K562 (cell line): ENCODE results near the gene EOGT. TPM values are rescaled to one million over a fixed set of nuclear protein-coding genes. Genes with fewer than 3 reads are reported as not detected.

Experiments
- ATAC-seq: fragments of 200-7000 bp; cut with Tn5 transposase; 3 replicates; pipeline ENCODE4 v1.9.1; 2020; ENCODE audit warnings: moderate library complexity
- BruUV-seq: library from RNA; stranded (reverse); fragments of 400-500 nt; replicated peaks from 2 replicates; lab custom pipeline; 2021; lab: Mats Ljungman, UMichigan
- CTCF ChIA-PET: fragments of 300-600 bp; formaldehyde crosslinking; extraction: SDS; loops from one replicate; lab custom pipeline; 2021; ENCODE audit warnings: low intra/inter-chr PET ratio; lab: Yijun Ruan, JAX
- POLR2A ChIA-PET: fragments of 300-600, 350-650 bp; sonication (Branson Sonifier 250); formaldehyde crosslinking; extraction: SDS; loops from one replicate; lab custom pipeline; 2021; ENCODE audit warnings: antibody characterized with exemption, inconsistent platforms; lab: Yijun Ruan, JAX
- DNase-seq, 4 experiments: peaks; one replicate each; pipeline versions ENCODE4 v3.0.0 to v3.0.0-alpha.2; 2011 to 2018; ENCODE audit warnings: low spot score in 3 of 4, mixed read lengths in 3 of 4; ENCODE audit errors: extremely low read depth in 1 of 4
- FAIRE-seq: peaks from 2 replicates; lab custom pipeline; 2011; peaks lifted over from hg19 to GRCh38; lab: Jason Lieb, UNC
- H2AFZ ChIP-seq: 2 replicates; pipeline ENCODE4 v1.6.0; 2011; ENCODE audit warnings: low read depth, low read length, control low read depth, inconsistent platforms
- H3K27ac ChIP-seq: fragments of 200-600 bp; 3 replicates; pipeline ENCODE4 v1.8.0; 2011; ENCODE audit warnings: low read depth, mild to moderate bottlenecking, control low read depth, inconsistent platforms, low read length, moderate library complexity, mixed read lengths; ENCODE audit errors: extremely low read depth
- H3K27me3 ChIP-seq, 2 experiments: fragments of 300-600 bp in 1 of 2; 2 replicates in 1 of 2; 3 replicates in 1 of 2; pipeline versions ENCODE4 v1.6.0 to v1.8.0; 2011; ENCODE audit warnings: inconsistent platforms in 2 of 2, low read length in 2 of 2, mild to moderate bottlenecking in 1 of 2, mixed read lengths in 1 of 2, moderate library complexity in 1 of 2; ENCODE audit not compliant: control insufficient read depth in 2 of 2, insufficient read depth in 2 of 2
- H3K36me3 ChIP-seq: fragments of 300-600 bp; 3 replicates; pipeline ENCODE4 v1.8.0; 2011; ENCODE audit warnings: mild to moderate bottlenecking, low read length, inconsistent platforms; ENCODE audit not compliant: control insufficient read depth, insufficient read depth
- H3K4me1 ChIP-seq, 2 experiments: fragments of 200-600 bp in 1 of 2; replicated peaks in 1 of 2; 2 replicates in 1 of 2; 3 replicates in 1 of 2; pipeline versions ENCODE4 v1.5.1 to v1.8.0; 2011; ENCODE audit warnings: inconsistent platforms in 2 of 2, low read length in 2 of 2, mild to moderate bottlenecking in 1 of 2, mixed read lengths in 1 of 2, moderate library complexity in 1 of 2; ENCODE audit not compliant: control insufficient read depth in 2 of 2, insufficient read depth in 2 of 2
- H3K4me2 ChIP-seq: 2 replicates; pipeline ENCODE4 v1.6.1; 2011; ENCODE audit warnings: low read length, control low read depth, inconsistent platforms, mixed read lengths; ENCODE audit not compliant: insufficient read depth
- H3K4me3 ChIP-seq: fragments of 200-600 bp; sonication (generic), shearing (Covaris generic); 2 replicates; pipeline ENCODE4 v1.5.1; 2016; ENCODE audit warnings: control low read depth, inconsistent platforms
- H3K79me2 ChIP-seq: fragments of 200-600 bp; 3 replicates; pipeline ENCODE4 v1.8.0; 2011; ENCODE audit warnings: low read length, inconsistent platforms; ENCODE audit not compliant: control insufficient read depth, insufficient read depth
- H3K9ac ChIP-seq, 2 experiments: 2 replicates each; pipeline versions ENCODE4 v1.6.0 to v1.6.1; 2011; ENCODE audit warnings: low read depth in 2 of 2, low read length in 2 of 2, control low read depth in 1 of 2, inconsistent platforms in 1 of 2, mild to moderate bottlenecking in 1 of 2, mixed read lengths in 1 of 2; ENCODE audit not compliant: insufficient read depth in 1 of 2
- H3K9me1 ChIP-seq: one replicate; pipeline ENCODE4 v1.6.0; 2011; ENCODE audit warnings: inconsistent platforms, mild to moderate bottlenecking, low read length, moderate library complexity; ENCODE audit not compliant: control insufficient read depth, insufficient read depth
- H3K9me3 ChIP-seq: replicated peaks from 2 replicates; pipeline ENCODE4 v1.5.1; 2011; ENCODE audit warnings: low read depth, low read length, inconsistent platforms; ENCODE audit not compliant: control insufficient read depth, insufficient read depth
- H4K20me1 ChIP-seq: replicated peaks from 2 replicates; pipeline ENCODE4 v1.6.1; 2011; ENCODE audit warnings: low read length, inconsistent platforms, mixed read lengths; ENCODE audit not compliant: control insufficient read depth, insufficient read depth
- CEBPG ChIP-seq, 3 experiments: fragments of 200-800 bp in 1 of 3; sonication (Bioruptor generic) in 1 of 3; sonication (generic) in 1 of 3; formaldehyde crosslinking in 1 of 3; IDR thresholded peaks in 2 of 3; conservative IDR thresholded peaks in 1 of 3; 2 replicates each; pipeline versions ENCODE4 v1.6.1 to v1.8.0; 2016 to 2022; ENCODE audit warnings: missing compliant biosample characterization in 2 of 3, missing genetic modification characterization in 2 of 3, mild to moderate bottlenecking in 1 of 3, missing genetic modification reagents in 1 of 3
- CHD7 ChIP-seq: fragments of 200-600 bp; sonication (generic); IDR thresholded peaks from one replicate; pipeline ENCODE4 v1.6.1; 2012; ENCODE audit warnings: mild to moderate bottlenecking, low read depth, low read length, inconsistent platforms
- E2F1 ChIP-seq: sonication (generic); formaldehyde crosslinking; IDR thresholded peaks from 2 replicates; pipeline ENCODE4 v1.8.1; 2023; ENCODE audit warnings: mild to moderate bottlenecking, missing genetic modification reagents, moderate library complexity
- TAF9B ChIP-seq: fragments of 450-650 bp; IDR thresholded peaks from 2 replicates; pipeline ENCODE4 v1.6.1; 2018; ENCODE audit warnings: mild to moderate bottlenecking; ENCODE audit not compliant: partially characterized antibody
- WGBS: fragments of 100-300 bp; shearing (Covaris generic); methylation state at CpG from one replicate; pipeline ENCODE4 v1.1.6; 2016; ENCODE audit warnings: low coverage, mixed read lengths; ENCODE audit not compliant: insufficient coverage; ENCODE audit errors: missing lambda C conversion rate; 5-methylcytosine and 5-hydroxymethylcytosine counted together
- in situ Hi-C: fragments of 300-500 bp; cut with MboI; formaldehyde crosslinking; loops from 4 replicates; pipeline ENCODE4 v1.15.0; 2018; ENCODE audit warnings: inconsistent platforms, mixed read lengths
- intact Hi-C: fragments of 100-400 bp; cut with micrococcal nuclease; formaldehyde crosslinking; loops from 2 replicates; pipeline ENCODE4 v1.14.2; 2022
- polyA plus RNA-seq, 8 experiments: library from polyadenylated mRNA; depleted of rRNA in 4 of 8; stranded (reverse) in 5 of 8; unstranded in 3 of 8; fragments of >200 nt; fragmentation: Nextera tagmentation in 2 of 8; fragmentation: Illumina TruSeq in 1 of 8; extraction: Ambion mirVana in 2 of 8; extraction: Trizol in 1 of 8; gene quantifications; 2 replicates each; pipeline versions ENCODE4 v1.2.1 to v1.2.3, GENCODE V29; 2011 to 2014; ENCODE audit warnings: inconsistent platforms in 1 of 8, missing spikeins in 1 of 8
- total RNA-seq, 7 experiments: library from RNA; depleted of rRNA in 6 of 7; stranded (reverse); fragments of >200 nt in 6 of 7; fragmentation: Illumina TruSeq in 2 of 7; extraction: Trizol in 2 of 7; gene quantifications; 2 replicates each; pipeline versions ENCODE4 v1.2.1 to v1.2.3, GENCODE V29; 2011 to 2021; ENCODE audit warnings: low replicate concordance in 1 of 7
- TF ChIP-seq, protein P1 (sequence below): fragments of 450-650 bp; formaldehyde crosslinking; conservative IDR thresholded peaks from 2 replicates; pipeline ENCODE4 v1.4.0; 2022; ENCODE audit warnings: mild to moderate bottlenecking, missing genetic modification characterization

The EOGT gene
- total and polyA plus RNA-seq, 9 of the 15 experiments (the other 6 are each of a cell fraction or from before 2014, with no cell fraction given): 3.6 to 17.9 (median 7.4) TPM

- Histone ChIP-seq H3K27me3 (no peaks in the 10 kb centered on the region), H4K20me1 (no peaks in the 10 kb centered on the region), H3K9me3 (no peaks in the 10 kb centered on the region), H3K9ac (no peak overlapping the region), H2AFZ (no peak overlapping the region), H3K4me2 (no peak overlapping the region), H3K9me1 (no peaks in the 10 kb centered on the region), H3K79me2 (peaks cover 12% of the 10 kb centered on the region), H3K36me3 (peaks cover 57% of the 10 kb centered on the region; the same call in 2 of the 3 replicates), H3K4me3 (no peak overlapping the region), H3K27ac (no peak overlapping the region), H3K4me1 (peaks cover 5 to 17% of the 10 kb centered on the region in 2 experiments; a peak in 3 of 5 replicates)
- POLR2A ChIA-PET: interaction anchor here (0.7 to 1.2 kb wide), 2 partner anchors 8 to 137 kb away, joined by 3 read pairs; no protein-coding TSS in a partner anchor
- DNase-seq (no peak), ATAC-seq (no peak), FAIRE-seq (no peak)
- CTCF ChIA-PET: no interaction called here
- intact Hi-C loops: no loop called here
- in situ Hi-C loops: no loop called here
- BruUV-seq: no TSS peak
- WGBS: 65% methylated on average over 3 of the region's 3 CpGs
- TF ChIP-seq, protein P1, sequence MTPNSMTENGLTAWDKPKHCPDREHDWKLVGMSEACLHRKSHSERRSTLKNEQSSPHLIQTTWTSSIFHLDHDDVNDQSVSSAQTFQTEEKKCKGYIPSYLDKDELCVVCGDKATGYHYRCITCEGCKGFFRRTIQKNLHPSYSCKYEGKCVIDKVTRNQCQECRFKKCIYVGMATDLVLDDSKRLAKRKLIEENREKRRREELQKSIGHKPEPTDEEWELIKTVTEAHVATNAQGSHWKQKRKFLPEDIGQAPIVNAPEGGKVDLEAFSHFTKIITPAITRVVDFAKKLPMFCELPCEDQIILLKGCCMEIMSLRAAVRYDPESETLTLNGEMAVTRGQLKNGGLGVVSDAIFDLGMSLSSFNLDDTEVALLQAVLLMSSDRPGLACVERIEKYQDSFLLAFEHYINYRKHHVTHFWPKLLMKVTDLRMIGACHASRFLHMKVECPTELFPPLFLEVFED (CRISPR knock-in tag): no peak
- no peak for TF ChIP-seq TAF9B
- no peak for TF ChIP-seq E2F1 (CRISPR knock-in tag)
- TF ChIP-seq CHD7: no peak
- TF ChIP-seq CEBPG (CRISPR knock-in tag; IDR thresholded peaks at IDR 0.05): no peak
- TF ChIP-seq CEBPG (tag; conservative IDR thresholded peaks at IDR 0.05 in 1 of 2, IDR thresholded peaks at IDR 0.05 in 1 of 2): no peak
Observed at GRCh38 chr3:69009559-69010410, 3.7 kb downstream of the EOGT start.
